Islet precursor cell (in vitro differentiated cells): ENCODE data around the gene PHB1.
"Not testable (repeated sequence)": the region's sequence is repeated elsewhere in the genome, so short reads cannot be mapped to it uniquely, and the experiment has no call there.

ENCODE experiments used
- DNase-seq: peaks from one replicate; pipeline ENCODE4 v3.0.0-alpha.2; 2018

PHB1 gene

DNA sequence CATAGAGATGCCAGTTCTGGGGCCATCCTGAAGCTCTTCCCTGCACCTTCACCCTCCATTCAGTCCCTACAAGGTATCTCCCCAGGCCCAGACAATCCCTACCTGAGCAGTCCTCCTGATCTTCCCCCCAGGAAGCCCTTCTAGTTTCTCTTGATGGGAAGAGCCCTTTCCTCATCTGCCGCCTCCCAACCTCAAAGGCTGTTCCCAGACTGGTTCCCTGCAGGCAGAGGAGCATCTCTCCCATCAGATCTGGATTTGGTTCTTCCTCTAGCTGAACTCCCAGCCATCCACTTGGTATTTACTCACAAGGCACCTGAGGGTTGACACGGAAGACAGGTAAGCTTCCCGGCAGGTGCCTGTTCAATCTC lies 24.6 kb upstream of the PHB1 start:
- DNase-seq, result peak; percentile 56

DNA sequence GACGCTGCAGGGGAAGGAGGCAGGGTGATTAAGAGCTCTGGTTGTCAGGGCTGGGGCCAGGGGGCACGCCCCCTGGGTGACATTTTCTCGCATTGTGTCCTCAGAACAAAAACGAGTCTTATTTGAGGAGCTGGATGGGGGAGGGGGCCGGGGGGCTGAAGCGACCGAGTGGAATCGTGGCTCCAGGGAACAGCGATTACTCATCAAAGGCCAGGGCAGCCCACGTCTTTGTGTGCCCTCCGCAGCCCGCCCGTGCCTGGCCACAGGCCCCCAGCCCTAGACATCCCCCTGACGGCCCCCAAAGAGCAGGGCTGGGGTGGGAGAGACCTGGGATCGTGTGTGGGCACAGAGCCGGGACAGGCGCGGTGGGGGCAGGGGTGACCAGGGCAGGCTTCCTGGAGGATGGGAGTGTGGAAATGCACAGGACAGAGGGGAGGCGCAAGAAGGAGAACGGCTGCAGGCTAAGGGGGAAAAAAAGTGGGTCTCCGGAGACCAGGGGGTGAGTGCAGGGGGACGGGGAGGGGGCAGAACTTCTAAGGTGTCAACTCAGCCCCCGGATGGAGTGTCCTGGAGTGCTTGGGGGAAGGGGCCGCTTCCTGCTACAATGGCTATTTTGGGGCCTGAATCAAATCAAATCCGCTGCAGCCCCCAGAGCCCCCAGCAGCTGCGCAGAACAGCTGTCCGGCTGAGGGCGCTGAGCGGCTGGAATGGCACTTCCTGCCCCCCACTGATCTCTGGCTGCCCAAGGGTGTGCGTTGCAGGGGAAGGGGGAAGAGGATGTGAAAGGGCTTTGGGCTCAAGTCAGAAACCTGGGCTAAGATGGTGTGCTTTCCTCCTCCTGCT lies 24.0 kb upstream of the PHB1 start:
- peak; percentile 92 for DNase-seq

DNA sequence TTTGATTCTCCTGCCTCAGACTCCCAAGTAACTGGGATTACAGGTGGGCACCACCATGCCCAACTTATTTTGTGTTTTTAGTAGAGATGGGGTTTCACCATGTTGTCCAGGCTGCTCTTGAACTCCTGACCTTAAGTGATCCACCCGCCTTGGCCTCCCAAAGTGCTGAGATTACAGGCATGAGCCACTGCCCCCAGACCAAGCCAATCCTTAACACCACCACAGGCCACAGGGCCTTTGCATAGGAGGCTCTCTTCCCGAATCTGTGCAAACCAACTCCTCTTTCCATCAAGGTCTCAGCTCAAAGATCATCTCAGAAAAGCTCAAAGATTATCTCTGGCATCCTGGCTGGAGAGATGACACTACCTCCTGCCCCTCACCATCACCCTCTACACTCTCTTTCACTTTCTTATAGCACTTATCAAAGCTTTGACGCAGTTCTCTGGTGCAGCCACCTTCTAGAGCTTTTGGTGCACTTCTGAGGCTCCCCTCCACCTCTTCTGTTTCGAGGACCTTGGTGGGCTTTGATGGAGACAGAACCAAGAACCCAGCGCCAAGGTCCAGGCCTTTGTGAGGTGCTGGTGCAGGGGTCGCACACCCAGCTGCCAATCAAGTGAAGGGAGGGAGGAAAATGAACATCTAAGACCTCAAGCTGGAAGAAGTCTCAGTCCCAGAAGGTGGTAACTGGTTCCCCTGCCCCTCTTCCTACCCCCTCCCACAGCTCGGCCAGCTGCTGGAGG lies 23.2 kb upstream of the PHB1 start:
- DNase-seq, result no peak

DNA sequence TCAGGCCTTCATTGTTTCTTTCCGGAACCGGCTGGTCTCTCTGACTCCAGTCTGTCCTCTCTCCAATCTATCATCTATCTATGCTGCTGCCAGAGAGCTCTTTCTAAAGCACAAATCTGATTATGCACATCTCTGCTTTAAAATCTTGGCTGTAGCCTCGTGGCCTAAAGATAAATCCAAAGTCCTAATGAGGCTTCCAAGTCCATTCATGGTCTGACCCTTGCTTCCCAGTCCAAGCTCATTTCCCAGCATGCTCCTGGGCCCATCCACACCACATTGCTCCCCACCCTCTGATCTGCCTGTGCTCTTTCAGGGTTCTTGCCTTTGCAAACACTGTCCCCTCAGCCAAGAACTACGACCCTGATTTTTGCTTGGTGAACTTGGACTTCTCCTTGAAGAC lies 21.5 kb upstream of the PHB1 start:
- DNase-seq, result no peak

DNA sequence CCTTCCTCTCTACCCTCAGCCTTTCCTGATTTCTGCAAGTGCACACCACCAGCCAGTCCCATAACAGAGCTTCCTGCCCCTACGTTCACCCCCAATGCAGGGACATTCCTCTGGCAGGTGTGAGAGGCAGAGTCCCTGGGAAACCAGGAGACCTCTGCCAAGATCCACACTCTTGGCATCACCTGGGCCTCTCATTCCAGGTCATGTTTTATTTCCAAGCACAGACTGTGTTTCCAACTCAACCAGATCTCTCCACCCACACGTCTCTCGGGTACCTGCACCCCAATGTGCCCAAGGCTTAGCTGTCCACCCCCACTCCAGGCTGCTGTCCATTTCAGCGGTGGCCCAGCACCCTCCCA lies 21.0 kb upstream of the PHB1 start:
- no peak for DNase-seq

DNA sequence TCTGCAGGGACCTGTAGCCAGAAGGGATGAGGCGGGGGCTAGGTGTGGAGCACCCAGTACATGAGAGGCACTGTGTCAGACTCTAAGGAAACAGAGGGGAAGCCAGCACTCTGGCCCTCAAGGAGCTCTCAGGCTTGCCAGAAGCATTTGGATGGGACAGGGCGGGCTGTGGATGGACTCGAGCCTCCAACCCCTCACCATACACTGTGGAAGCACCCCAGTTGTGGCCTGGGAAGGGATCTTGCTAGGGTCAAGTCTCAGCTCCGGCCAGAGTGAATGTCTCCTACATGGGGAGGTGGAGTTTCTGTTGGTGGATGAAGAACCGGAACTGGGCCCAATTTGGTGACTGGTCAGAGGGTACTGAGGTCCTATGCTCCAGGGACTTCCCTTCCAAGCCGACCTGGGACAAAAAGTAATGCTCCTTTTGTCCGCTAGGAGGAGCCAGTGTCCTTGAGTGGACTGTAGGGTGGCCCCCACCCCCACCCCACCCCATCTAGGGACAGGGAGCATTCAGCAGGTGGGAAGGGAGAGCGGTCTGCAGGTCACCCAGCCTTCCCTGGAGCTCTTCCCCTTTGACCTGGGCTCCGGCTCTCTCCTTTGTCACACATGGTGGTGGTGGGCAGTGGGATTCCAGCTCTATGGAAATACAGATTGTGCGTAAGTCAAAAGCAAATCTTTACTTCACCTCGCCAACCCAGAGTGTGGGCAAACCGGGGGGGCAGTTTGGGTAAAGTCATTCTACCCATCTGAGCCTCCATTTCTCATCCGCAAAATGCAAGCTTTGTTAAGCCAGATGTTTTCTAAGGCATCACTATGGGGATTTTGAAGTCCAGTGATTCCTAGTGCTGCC lies 20.4 kb upstream of the PHB1 start:
- DNase-seq, result peak; percentile 89

DNA sequence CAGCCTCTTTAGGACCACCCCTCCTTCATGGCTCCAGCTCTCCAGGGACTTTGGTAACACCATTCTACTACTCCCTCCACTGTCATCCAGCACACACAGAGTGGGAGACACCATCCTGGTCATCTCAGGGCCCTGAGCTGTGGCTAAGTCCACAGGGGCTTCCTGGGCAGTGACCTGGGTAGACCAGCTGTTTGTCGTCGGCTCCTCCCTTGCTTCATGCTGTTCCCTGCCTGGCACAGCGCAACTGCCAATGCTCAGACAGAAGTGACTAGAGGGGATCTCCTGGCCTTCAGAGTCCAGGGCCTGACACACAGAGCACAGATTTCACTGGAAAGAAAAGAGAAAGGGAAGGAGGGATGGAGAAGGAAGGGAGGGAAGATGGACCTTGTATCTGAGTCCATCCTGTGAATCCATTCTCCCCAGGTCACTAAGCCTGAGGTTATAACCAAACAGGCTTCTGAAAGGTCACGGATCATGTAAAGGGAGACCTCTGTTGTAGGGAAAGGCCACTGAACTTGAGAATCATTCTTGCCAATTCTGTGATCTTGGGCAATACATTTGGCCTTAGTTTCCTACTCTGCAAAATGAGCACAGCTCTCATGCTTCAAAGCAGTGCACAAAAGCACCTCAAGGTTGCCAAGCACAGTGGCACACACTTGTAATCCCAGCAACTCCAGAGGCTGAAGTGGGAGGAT lies 18.5 kb upstream of the PHB1 start:
- no peak for DNase-seq

DNA sequence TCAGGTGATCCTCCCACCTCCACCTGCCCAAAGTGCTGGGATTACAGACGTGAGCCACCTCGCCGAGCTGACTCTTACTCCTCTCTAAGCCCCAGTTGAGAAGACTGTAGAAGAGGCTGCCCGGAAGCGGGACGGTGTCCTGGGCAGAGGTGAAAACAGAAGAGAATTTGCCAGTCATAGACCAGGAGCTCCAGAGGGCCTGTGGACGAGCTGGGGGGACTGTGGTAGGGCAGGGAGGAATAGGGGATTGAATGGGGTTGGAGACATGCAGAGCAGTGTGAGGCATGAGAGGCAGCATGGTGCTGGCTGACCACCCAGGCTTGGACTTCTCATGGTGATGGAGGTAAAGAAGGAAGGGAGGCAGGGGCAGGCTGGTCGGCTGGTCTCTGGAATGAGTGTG lies 17.1 kb upstream of the PHB1 start:
- DNase-seq, result no peak

DNA sequence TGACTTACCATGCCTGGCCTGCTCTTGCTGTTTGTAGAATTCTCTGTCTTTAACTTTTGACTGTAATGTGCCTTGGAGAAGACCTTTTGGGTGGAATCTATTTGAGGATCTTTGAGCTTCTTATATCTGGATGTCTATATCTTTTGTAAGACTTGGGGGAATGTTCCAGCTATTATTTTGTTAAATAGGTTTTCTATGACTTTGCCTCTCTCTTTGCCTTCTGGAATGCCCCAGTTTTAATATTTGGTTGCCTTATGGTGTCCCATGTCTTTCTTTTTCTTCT lies 10.3 kb upstream of the PHB1 start:
- DNase-seq, result no peak

DNA sequence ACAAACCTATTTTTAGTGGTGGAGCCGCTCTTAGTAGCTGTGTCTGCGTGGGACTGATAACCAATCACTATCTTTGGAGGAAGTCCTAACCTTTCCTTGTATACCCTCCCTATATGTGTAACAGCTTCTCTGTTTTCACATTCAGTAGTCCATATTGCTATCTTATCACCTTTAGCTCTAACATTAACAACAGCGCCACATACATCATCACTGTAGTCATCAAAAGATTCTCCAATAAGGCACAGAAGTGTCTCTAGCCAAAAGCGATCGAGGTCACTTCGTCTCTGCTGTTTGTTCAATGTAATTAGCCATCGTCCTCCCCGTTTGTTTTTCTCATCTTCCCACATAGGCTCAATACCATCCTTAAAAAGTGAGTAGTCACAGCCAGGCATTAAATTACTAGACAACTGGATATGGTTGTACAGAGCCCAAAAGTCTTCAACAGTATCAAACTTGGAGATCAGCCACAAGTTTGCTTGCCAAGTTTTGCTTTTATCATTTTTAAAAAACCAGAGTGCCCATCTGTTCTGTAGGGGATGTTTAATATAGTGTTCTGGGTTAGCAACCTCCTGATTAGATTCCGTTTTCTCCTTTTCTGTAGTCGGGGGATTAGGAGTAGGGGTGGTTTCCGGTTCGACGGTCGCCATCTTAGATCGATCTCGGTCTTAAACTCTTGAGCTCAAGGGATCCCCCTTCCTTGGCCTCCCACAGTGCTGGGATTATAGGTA lies 9.8 kb upstream of the PHB1 start:
- not testable (repeated sequence) for DNase-seq

DNA sequence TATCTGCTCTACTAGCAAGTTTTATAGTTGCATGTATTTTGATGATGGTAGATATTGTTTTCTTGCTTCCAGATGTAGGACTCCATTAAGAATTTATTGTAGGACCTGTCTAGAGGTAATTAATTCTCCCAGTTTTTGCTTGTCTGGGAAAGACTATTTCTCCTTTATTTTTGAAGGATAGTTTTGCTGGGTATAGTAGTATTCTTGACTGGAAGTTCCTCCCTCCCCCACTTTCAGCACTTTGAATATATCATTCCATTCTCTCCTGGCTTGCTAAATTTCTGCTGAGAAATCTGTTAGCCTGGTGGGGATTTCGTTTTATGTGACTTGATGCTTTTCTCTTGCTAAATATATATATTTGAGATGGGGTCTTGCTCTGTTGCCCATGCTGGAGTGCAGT lies 8.0 kb upstream of the PHB1 start:
- no peak for DNase-seq

DNA sequence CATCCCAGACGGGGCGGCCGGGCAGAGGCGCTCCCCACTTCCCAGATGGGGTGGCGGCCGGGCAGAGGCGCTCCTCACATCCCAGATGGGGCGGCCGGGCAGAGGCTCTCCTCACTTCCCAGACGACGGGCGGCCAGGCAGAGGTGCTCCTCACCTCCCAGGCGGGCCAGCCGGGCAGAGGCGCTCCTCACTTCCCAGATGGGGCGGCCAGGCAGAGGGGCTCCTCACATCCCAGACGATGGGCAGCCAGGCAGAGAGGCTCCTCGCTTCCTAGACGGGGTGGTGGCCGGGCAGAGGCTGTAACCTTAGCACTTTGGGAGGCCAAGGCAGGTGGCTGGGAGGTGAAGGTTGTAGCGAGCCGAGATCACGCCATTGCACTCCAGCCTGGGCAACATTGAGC lies 5.1 kb upstream of the PHB1 start:
- not testable (repeated sequence) for DNase-seq

DNA sequence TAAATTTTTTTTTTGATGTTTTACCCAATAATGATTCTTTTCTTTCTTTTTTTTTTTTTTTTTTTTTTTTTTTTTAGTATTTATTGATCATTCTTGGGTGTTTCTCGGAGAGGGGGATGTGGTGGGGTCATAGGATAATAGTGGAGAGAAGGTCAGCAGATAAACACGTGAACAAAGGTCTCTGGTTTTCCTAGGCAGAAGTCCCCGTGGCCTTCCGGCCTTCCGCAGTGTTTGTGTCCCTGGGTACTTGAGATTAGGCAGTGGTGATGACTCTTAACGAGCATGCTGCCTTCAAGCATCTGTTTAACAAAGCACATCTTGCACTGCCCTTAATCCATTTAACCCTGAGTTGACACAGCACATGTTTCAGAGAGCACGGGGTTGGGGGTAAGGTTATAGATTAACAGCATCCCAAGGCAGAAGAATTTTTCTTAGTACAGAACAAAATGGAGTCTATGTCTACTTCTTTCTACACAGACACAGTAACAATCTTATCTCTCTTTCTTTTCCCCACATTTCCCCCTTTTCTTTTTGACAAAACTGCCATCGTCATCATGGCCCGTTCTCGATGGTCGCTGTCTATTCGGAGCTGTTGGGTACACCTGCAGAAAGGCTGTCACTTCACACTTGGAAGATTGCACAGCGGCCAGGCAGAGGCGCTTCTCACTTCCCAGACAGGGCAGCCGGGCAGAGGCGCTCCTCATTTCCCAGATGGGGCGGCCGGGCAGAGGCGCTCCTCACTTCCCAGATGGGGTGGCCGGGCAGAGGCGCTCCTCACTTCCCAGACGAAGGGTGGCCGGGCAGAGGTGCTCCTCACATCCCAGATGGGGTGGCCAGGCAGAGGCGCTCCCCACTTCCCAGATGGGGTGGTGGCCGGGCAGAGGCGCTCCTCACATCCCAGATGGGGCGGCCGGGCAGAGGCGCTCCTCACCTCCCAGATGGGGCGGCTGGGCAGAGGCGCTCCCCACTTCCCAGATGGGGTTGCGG lies 4.4 kb upstream of the PHB1 start:
- not testable (repeated sequence) for DNase-seq

DNA sequence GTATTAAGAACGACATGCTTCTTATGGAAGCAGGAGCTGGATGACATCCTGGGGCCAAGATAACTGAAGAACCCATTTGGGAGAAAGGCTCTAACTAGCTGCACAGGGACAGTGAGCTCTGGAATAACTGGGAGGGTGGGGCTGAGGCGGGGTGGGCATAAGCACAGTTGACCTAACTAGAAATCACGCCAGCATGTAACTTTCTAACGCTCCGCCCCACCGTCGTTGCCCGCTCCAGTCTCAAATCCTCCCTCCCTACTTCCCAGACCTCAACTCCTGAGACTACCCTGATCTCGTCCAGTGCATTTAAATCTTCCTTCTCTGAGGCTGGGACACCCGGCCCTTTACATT lies 436 bp downstream of the PHB1 start:
- no peak for DNase-seq

DNA sequence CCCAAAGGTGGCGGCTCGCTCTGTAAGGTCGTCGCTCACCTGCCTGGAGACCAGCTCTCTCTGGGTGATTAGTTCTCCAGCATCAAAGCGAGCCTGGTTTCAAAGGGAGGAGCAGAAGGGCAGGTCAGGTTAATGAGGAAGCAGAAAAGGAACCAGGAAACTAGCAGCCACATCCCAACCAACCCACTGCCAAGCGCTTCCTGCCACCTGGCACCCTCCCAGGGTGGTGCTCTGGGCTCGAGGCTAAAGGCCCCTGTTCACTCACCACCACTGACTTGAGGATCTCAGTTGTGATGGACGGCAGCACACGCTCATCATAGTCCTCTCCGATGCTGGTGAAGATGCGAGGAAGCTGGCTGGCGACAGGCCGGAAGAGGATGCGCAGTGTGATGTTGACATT lies 5.6 kb downstream of the PHB1 start:
- DNase-seq, result no peak

DNA sequence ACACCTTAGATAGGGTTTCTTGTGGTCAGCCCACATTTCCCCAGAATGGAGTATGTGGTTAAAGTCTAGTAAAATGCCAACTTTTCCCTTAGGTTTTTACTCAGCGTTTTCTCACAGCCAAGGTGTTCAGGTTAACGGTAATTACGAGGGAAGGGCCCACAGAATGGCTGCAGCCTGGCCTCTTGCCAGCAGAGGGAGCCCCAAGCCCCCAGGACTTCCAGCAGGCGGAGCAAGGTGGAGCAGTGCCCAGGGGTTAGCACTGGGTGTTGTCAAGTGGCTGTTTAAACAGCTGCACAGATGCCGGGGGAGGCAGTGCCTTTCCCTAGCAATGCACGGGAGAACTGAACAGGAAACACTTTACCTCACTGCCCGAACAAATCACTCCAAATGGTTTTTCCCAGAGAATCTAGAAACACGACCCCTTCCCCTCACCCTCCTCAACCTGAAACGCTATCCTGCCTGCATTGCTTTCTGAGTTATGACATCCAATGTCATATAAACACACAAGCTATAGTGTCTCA lies 6.6 kb downstream of the PHB1 start:
- peak; percentile 96 for DNase-seq

DNA sequence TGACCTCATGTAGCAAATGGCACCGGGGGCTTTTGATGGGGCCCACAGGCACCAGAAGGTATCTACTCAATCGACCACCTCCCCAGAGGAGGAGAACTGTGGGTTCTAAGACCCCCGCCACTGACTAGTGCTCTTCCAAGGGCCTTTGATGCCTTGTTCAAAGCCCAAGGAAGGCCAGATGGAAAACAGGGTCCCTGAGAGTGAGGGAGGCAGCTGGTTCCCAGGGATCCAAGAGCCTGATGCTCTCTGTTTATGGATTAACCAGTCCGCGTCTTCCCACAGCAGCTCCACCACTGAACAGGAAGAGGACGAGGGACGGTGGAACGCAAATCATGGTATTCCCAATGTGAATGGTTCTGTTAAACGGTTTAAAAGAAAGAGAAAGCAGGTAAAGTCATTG lies 7.6 kb downstream of the PHB1 start:
- DNase-seq, result no peak

DNA sequence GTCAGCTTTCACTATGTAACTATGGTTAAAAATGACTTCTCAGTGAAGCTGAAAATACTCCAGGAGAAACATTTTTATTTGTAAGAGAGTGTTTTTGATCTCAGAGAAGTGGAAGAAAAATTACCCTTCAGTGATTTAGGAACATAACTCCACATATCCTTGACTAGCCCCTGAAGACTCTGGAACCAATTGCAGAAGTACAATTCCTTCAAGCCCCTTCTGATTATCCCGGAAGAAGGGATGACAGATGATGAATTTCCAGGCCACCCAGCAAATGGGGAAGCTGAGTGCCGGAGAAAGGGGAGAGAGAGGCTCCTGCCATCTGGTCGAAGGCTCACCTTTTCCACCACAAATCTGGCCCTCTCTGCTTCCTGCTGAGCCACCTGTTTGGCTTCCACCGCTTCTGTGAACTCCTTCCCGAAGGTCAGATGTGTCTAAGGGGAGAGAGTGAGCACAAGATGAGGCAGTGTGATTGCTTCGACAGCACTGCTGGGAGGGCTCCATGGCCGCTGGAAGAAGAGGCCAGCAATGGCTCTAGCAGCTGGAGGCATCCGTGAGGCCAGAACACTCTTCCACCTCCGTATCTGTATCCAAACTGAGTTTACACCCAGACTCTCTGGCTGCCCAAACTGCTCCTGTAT lies 8.1 kb downstream of the PHB1 start:
- DNase-seq, result no peak

DNA sequence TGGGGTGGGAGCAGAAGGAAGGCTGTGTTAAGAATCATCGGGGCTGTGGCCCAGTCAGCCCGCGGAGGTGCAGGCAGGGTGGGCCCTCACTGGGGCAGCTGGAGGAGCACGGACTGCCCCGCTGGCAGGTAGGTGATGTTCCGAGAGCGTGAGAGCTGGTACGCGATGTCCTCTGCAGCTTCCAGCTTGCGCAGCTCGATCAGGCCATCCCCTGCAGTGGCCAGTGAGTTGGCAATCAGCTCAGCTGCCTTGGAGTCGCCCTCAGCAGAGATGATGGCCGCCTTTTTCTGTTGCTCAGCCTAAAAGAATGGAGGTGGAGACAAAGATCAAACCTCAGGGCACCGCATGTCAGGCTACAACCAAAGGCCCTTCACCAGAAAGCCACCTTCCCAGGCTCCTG lies 9.8 kb downstream of the PHB1 start:
- peak; percentile 44 for DNase-seq

DNA sequence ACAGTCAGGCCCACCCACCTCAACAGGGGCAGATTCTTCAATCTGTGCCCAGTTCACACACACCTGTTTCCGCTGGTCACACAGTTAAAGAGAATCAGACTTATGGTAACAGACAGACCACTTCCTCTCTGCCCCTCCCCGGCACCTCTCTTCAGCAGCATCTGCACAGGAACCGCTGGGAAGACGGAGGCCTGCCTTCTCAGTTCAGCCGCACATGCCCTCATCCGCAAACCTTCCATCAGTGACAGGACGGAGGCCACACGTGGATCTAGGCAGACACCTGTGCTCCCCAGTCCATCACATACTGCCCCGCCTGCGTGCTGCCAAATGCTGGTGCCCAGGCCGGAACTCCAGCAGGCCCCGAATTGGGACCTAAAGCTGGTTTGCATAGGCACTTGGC lies 10.3 kb downstream of the PHB1 start:
- no peak for DNase-seq
